ENCODE measurements around the gene NDUFS6.

The NDUFS6 gene

GRCh38 chr5:1824903-1825841, 24.0 kb downstream of the NDUFS6 start:
- TF ChIP-seq CTCF (IDR thresholded peaks at IDR 0.05; ENCODE audit: low read depth, low read length), result no peak
- DNase-seq (ENCODE audit: extremely low read depth, low read depth), result no peak

GRCh38 chr5:1826235-1826980, 25.2 kb downstream of the NDUFS6 start:
- TF ChIP-seq CTCF (IDR thresholded peaks at IDR 0.05; ENCODE audit: low read depth, low read length), result no peak
- no peak for DNase-seq (ENCODE audit: extremely low read depth, low read depth)

- no peak for DNase-seq (ENCODE audit: extremely low read depth, low read depth)
- TF ChIP-seq CTCF (IDR thresholded peaks at IDR 0.05; ENCODE audit: low read depth, low read length), result no peak
Measured at GRCh38 chr5:1827025-1827885, 26.0 kb downstream of the NDUFS6 start.

GRCh38 chr5:1827886-1828397, 26.7 kb downstream of the NDUFS6 start:
- no peak for TF ChIP-seq CTCF (IDR thresholded peaks at IDR 0.05; ENCODE audit: low read depth, low read length)
- no peak for DNase-seq (ENCODE audit: extremely low read depth, low read depth)

GRCh38 chr5:1830571-1831228, 29.5 kb downstream of the NDUFS6 start:
- no peak for DNase-seq (ENCODE audit: extremely low read depth, low read depth)
- no peak for TF ChIP-seq CTCF (IDR thresholded peaks at IDR 0.05; ENCODE audit: low read depth, low read length)

GRCh38 chr5:1831257-1831656, 30.1 kb downstream of the NDUFS6 start:
- no peak for DNase-seq (ENCODE audit: extremely low read depth, low read depth)
- TF ChIP-seq CTCF (IDR thresholded peaks at IDR 0.05; ENCODE audit: low read depth, low read length), result no peak
